COLO668 (cell line): ENCODE measurements around the gene TEX54.

Source experiments
- DNase-seq: peaks from one replicate; lab custom pipeline; 2025; ENCODE audit not compliant: unreplicated experiment; lab: John Stamatoyannopoulos, UW

Gene TEX54

DNA sequence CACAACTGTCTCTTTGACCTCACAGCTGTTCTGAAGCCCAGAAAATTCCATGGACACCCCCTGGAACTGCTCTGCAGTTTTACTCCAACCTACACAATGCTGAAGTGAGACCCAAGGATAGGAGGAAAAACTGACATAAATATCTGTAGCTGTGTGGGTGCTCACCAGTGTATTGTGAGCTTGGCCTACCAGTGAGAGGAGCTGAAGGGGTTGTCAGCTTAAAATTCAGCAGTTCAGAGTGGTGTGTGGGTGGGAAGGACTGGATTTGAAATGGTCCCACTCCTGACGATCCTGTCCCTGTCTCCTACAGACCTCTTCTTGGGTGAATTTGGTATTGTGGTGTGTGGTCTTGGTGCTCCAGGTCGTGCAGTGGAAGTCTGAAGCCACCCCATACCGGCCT lies 43.1 kb downstream of the TEX54 start:
- DNase-seq, result no peak

DNA sequence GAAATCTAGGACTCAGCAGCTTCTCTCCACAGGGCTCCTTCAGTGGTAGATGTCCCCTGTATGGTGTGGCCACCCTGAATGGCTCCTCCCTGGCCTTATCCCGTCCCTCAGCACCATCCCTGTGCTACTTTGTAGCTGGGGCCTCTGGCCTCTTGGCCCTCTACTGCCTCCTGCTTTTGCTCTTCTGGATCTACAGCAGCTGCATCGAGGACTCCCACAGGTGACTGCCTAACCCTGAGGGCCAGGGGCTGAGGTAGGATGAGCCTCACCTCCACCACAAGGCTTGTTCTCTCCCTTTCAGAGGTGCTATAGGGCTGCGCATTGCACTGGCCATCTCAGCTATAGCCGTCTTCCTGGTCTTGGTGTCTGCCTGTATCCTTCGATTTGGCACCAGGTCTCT lies 43.6 kb downstream of the TEX54 start:
- no peak for DNase-seq

DNA sequence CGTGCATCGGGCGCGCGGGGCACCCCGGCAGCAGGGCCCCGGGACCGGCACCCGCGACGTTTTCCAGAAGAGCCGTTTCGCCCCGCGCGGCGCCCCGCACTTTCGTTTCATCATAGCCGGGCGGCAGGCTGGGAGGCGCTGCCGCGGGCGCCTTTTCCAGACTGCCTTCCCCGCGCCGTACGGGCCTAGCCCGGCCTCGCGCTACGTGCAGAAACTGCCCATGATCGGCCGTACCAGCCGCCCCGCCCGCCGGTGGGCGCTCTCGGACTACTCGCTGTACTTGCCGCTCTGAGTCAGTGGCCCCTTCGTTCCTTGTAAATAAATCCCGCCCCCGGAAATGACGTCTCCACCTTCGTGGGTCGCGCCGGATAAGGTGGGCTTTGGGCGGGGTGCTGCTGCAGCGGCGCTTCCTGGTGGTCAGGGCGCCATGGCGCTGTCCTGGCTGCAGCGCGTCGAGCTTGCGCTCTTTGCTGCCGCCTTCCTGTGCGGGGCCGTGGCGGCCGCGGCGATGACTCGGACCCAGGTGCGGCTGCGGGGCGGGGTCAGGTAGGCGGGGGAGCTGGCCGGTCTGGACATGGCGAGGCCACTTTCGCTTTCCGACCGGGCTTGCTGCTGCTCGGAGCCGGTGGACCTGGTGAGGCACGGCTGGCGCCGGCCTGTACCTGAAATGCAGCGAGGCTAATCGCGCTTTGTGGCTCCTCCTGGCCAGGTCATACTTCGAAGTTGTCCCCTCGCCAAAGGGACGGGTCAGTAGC lies 45.5 kb downstream of the TEX54 start, which contains the start of gene TMEM179B:
Gene TMEM179B (plus strand): TSS at position 398 of the 755 bp plus-strand sequence. CDS start 30 bp downstream, at position 428.
- DNase-seq, result peak; percentile 98

- peak; percentile 90 for DNase-seq
Measured at GRCh38 chr11:62786318-62787004, 46.2 kb downstream of the TEX54 start.

DNA sequence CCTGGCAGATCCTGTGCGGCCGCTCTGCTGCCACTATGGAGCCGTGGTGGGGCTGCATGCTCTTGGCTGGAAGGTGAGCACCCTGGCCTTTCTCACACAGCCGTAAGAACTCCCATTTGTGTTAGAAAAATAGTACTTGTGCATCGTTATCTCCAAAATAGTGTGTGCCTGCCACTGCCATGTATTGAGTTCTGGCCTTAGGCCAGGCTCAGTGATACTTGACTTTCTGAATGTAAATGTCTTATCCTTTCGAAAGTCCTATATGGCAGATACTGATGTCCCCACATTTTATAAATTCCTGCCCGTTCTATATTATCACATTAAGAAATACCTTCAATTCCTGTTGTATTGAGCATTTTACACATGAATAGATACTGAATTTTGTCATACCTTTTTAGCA lies 49.9 kb downstream of the TEX54 start:
- no peak for DNase-seq
